HL-60 (cell line): ENCODE data around the gene SFMBT2.

ENCODE experiments used
- DNase-seq, 2 experiments: peaks; one replicate each; pipeline ENCODE4 v3.0.0-alpha.2; 2010 to 2020; ENCODE audit warnings: low read depth in 1 of 2, low spot score in 1 of 2
- H3K27ac ChIP-seq: fragments of 250-450 bp; sonication (Bioruptor Pico); replicated peaks from 2 replicates; pipeline ENCODE4 v1.5.1; 2020; ENCODE audit warnings: mild to moderate bottlenecking, moderate library complexity
- H3K27me3 ChIP-seq: fragments of 250-450 bp; sonication (Bioruptor Pico); 2 replicates; pipeline ENCODE4 v1.5.1; 2021; ENCODE audit warnings: mild to moderate bottlenecking, moderate library complexity; ENCODE audit not compliant: insufficient read depth, poor library complexity, severe bottlenecking
- H3K4me3 ChIP-seq: replicated peaks from 2 replicates; pipeline ENCODE4 v1.5.1; 2011; ENCODE audit warnings: mild to moderate bottlenecking, control low read depth, low read length; ENCODE audit not compliant: insufficient read depth
- CTCF ChIP-seq: IDR thresholded peaks from one replicate; pipeline ENCODE4 v1.5.1; 2011; ENCODE audit warnings: low read length, control low read depth, inconsistent platforms; ENCODE audit not compliant: insufficient read depth
- GABPA ChIP-seq: IDR thresholded peaks from 2 replicates; pipeline ENCODE4 v1.6.1; 2012; ENCODE audit warnings: low read depth
- POLR2AphosphoS5 ChIP-seq: IDR thresholded peaks from 2 replicates; pipeline ENCODE4 v1.6.1; 2012; ENCODE audit warnings: low read depth
- REST ChIP-seq: IDR thresholded peaks from 2 replicates; pipeline ENCODE4 v1.6.1; 2012; ENCODE audit warnings: low read depth; ENCODE audit not compliant: insufficient replicate concordance
- SPI1 ChIP-seq: IDR thresholded peaks from 2 replicates; pipeline ENCODE4 v1.6.1; 2012; ENCODE audit warnings: low read depth, mild to moderate bottlenecking, borderline replicate concordance

The SFMBT2 gene

GRCh38 chr10:7380704-7381241 is 30.1 kb downstream of the SFMBT2 start:
- no peak for DNase-seq
- TF ChIP-seq REST: no peak
- no peak for TF ChIP-seq CTCF
- no peak for TF ChIP-seq GABPA
- no peak for TF ChIP-seq SPI1
- no peak for TF ChIP-seq POLR2AphosphoS5
- H3K27ac ChIP-seq: no peak overlapping the region
- H3K4me3 ChIP-seq: no peak overlapping the region
- no peaks in the 10 kb centered on the region for H3K27me3 ChIP-seq

DNA sequence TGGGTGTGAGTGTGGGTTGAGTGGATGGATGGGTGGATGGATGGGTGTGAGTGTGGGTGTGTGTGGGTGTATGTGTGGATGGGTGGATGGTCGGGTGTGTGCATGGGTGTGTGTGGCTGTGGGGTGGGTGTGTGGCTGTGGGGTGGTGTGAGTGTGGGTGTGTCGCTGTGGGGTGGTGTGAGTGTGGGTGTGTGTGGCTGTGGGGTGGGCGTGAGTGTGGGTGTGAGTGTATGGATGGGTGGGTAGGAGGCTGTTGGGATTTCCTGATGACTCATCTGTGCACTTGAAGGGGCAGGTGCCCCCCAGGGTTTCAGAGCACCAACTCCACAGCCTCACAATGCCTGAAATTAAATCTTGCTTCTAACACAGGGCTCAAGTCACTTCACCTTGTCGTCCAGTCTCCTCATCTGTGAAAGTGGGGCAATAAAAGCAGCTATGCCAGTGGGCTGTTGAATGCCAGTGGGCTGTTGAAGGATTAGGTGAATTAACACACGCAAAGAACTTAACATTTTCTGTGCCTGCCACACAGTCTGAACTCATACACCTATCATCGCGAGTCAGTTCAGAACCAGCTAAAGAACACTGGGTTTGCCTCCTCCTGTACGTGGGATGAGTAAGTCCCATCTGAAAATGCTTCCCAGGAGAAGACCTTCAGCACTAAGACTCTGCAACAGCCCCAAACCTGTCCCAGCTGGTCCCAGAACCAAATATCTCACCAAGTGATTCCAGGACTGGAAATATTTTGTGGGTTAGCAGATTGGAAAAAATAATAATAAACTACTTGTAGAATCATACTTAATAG is 32.0 kb downstream of the SFMBT2 start:
- Histone ChIP-seq H3K4me3 (no peak overlapping the region), H3K27me3 (no peaks in the 10 kb centered on the region), H3K27ac (no peak overlapping the region)
- TF ChIP-seq REST: no peak
- TF ChIP-seq CTCF: no peak
- TF ChIP-seq SPI1: no peak
- TF ChIP-seq POLR2AphosphoS5: no peak
- no peak for DNase-seq

DNA sequence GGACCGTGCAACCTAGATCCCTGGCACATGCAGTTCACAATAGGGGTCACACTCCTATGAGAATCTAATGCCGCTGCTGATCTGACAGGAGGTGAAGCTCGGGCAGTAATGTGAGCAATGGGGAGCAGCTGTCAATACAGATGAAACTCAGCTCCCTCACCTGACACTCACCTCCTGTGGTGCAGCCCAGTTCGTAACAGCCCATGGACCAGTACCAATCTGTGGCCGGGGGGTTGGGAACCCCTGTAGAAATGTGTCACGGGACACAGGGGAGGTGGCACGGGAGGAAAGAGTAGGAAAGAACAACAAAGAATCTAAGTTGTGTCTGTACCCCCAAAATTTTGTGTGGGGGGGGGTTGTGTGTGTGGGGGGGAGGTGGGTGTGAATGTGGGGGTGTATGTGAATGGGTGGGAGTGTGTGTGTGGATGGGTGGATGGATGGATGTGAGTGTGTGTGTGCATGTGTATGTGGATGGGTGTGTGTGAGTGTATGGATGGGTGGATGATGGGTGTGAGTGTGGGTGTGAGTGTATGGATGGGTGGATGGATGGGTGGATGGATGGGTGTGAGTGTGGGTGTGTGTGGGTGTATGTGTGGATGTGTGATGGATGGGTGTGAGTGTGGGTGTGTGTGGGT is 33.1 kb downstream of the SFMBT2 start:
- TF ChIP-seq REST (no peak), GABPA (no peak), CTCF (no peak), POLR2AphosphoS5 (no peak), SPI1 (no peak)
- Histone ChIP-seq H3K4me3 (no peak overlapping the region), H3K27me3 (no peaks in the 10 kb centered on the region), H3K27ac (no peak overlapping the region)
- no peak for DNase-seq
